NT2/D1 (cell line): ENCODE data around the gene CABLES2.

Experiments
- YY1 ChIP-seq: IDR thresholded peaks from 2 replicates; pipeline ENCODE4 v1.6.1; 2011; ENCODE audit not compliant: insufficient read length, insufficient read depth
- ZNF274 ChIP-seq: IDR thresholded peaks from 2 replicates; pipeline ENCODE4 v1.6.1; 2011; ENCODE audit warnings: mild to moderate bottlenecking, low read depth, low read length

DNA sequence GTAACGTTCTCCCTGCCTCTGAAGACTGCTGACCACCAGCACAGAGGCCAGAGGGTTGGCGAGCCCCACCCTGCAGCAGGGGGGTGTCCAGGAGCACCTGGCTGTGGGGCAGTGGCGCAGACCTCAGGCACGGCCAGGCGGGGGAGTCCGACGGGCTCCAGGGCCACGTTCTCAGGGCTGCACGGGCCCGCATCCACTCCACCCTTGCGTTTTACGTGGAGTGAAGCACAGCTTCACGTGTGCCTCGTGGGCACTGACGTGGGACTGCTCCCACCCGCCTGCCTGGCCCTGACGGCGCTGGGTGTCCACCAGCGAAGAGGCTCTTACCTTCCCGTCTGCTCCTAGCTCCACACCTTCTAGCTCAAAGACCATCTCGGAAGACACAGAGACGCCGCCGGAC, 13.3 kb downstream of the CABLES2 start:
- TF ChIP-seq ZNF274 (no peak), YY1 (no peak)
